CD4-positive, alpha-beta T cell treated with Interleukin-4 for 1 hour (primary cell): ENCODE measurements around the gene LFNG.
"Not testable (repeated sequence)": the region's sequence is repeated elsewhere in the genome, so short reads cannot be mapped to it uniquely, and the experiment has no call there.

ENCODE experiments used
- DNase-seq, 2 donors: peaks; one replicate each; pipeline ENCODE4 v3.0.0-alpha.2; 2020 to 2022

Gene LFNG

DNA sequence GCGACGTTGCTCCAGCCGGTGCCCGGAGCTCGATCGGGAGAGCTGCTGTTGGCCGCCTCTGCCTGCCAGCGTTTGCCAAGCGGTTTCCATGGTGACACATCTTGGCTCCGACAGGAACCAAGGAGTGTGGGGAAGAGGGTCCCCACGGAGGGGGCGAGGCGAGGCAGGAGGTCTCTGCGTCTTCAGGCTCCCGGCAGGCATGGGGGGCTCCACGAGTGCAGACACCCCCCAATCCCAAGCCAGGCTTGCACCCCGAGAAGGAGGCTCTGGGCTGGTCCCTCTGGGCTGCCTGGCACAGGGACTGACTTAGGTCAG lies 12.2 kb downstream of the LFNG start:
- DNase-seq = not testable (repeated sequence)

DNA sequence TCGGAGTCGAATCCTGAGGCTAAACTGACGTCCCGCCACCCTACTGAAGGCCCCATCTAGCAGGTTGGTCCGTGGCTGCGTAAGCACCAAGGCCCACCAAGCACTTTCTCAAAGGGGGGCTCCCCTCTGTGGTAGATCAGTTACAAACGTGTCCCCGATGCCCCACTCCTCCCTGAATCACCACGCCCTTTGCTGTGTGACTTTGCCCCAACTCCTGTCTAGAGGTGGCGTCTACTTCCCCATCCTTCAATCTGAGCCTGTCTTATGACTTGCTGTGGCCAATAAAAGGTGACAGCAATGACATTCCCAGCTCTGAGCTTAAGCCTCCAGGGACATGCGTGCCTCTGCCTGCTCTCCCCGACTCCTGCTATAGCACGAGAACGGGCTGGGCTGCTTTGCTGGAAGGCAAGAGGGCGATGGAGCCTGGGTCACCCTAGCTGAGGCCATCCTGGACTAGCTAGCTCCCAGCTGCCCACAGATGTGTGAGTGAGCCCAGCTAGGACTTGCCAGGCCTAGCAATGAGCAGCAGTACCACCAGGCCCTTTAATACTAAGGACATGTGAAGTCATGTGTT lies 12.7 kb downstream of the LFNG start:
- DNase-seq = peak in 1 of 2 donors; percentile 11

DNA sequence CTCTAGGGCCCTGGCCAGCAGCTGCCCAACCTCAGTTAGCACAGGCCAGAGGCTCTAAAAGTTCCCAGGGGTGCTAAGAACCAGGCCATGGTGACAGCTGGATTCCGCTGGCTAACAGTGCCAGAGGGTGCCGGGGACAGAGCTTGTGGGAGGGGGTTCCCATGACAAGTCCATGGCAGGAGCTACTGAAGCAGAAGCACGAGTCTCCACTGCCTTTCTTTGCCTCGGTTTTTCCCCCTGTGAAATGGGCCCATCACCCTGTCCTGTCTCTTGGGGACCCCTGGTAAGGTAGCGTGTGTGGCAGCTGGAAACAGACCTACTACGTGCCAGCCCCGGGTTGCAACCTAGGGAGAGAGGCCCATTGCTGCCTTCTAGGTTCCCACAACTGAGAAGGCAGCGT lies 13.2 kb downstream of the LFNG start:
- not testable (repeated sequence) for DNase-seq

DNA sequence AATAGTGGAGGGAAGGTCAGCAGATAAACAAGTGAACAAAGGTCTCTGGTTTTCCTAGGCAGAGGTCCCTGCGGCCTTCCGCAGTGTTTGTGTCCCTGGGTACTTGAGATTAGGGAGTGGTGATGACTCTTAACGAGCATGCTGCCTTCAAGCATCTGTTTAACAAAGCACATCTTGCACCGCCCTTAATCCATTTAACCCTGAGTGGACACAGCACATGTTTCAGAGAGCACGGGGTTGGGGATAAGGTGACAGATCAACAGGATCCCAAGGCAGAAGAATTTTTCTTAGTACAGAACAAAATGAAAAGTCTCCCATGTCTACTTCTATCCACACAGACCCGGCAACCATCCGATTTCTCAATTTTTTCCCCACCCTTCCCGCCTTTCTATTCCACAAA lies 14.0 kb downstream of the LFNG start:
- DNase-seq = not testable (repeated sequence)

DNA sequence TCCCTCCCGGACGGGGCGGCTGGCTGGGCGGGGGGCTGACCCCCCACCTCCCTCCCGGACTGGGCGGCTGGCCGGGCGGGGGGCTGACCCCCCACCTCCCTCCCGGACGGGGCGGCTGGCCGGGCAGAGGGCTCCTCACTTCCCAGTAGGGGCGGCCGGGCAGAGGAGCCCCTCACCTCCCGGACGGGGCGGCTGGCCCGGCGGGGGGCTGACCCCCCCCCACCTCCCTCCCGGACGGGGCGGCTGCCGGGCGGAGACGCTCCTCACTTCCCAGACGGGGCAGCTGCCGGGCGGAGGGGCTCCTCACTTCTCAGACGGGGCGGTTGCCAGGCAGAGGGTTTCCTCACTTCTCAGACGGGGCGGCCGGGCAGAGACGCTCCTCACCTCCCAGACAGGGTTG lies 14.6 kb downstream of the LFNG start:
- DNase-seq = not testable (repeated sequence)

DNA sequence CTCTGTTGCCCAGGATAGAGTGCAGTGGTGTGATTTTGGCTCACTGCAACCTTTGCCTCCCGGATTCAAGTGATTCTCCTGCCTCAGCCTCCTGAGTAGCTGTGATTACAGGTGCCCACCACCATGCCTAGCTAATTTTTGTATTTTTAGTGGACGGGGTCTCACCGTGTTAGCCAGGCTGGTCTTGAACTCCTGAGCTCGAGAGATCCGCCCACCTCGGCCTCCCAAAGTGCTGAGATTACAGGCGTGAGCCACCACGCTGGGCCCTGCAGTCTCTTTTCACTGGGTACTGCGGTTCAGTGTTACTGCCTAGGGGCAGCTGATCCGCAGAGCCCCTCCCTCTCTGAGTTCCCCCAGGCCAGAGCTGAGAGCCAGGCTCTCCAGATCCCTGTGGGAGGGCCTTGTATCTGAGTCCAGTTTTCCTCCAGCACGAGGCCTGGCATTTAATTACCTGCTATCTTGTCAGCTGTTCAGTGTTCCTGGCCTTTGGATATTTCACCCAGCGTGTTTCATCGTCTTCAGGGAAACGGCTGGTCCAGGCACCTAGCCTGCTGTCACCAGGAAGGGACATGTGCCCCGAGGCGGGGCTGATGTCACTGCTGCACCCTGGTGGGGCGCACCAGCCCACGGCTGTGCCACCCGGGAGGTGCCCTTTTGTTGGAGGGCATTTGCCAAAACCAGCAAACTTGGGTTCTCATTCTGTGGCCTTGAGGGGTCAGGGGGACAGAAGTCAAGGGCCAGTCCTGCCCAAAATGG lies 16.5 kb downstream of the LFNG start:
- DNase-seq = not testable (repeated sequence)

DNA sequence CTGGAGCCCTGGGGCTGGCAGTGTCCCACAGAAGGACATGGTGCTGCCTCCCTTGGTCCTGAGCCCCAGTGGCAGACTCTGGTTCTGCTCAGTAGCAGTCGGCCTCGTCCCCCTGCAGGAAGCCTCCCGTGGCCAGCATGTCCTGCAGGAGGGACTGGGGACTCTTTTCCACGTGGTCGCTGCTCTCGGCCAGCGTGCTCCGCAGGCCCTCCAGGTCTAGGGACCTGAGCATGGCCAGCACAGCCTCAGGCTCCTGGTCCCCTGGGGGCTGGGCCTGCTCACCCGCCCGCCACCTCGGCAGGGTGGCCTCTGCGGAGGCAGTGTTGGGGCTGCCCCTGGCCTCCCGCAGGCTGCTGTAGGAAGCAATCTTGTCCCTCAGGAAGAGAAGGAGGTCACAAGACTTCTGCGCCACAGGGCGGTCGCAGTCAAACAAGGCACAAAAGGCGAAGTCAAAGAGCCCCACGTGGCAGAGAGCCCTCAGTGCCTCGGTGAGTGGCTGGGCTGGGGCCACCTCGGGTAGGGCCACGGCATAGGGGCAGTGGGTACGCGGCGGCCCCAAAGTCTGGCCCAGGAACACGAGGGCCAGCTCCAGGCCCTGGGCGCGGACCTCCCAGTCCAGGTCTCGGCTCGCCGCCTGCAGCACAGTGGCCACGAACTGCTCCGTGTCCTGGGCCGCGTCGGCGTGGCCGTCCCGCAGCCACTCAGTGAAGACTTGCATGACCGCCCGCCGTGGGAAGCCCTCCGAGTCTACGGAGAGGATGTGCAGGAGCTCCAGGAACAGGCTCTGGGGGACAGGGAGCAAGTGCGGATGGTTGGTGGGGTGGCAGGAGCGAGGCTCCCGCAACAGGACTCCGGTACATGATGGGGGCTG lies 18.6 kb downstream of the LFNG start:
- DNase-seq = no peak

DNA sequence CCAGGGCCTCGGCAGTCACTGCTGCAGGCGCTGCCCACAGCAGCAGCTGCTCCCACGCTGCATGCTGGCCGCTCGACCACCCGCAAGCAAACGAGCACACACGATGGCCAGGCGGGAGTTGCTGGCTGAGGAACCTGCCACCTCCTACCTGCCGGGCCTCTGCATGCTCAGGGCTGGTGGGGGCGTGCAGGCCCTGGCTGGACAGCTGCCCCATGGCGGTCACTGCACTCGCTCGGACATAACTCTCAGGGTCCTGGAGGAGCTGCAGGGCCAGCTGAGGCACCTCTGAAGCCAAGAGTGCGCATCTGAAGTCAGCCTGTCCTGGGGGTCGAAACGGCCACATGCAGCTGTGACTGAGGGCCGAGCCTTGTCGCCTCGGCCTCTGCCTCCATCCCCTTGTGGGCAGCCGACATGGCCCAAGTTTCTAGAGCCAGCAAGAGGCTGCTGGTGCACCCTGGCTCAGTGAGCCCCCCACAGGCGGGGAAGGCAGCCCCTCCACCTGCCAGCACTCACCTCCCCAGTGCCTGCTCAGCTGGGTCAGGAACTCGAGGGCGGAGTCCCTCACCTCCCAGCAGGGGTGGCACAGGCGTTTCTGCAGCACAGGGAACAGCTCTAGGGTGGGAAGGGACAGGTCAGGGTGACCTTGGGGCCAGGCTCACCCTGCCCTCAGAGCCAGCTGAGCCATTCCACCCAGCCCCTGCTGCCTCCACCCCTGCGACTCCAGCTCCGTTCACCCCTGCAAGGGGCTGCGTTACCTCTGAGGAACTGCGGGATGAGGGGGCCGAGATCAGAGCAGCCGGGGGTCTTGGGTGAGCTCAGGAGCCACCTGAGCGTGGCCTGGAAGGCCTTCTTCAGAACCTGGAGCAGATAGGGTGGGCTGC lies 19.7 kb downstream of the LFNG start:
- no peak for DNase-seq

DNA sequence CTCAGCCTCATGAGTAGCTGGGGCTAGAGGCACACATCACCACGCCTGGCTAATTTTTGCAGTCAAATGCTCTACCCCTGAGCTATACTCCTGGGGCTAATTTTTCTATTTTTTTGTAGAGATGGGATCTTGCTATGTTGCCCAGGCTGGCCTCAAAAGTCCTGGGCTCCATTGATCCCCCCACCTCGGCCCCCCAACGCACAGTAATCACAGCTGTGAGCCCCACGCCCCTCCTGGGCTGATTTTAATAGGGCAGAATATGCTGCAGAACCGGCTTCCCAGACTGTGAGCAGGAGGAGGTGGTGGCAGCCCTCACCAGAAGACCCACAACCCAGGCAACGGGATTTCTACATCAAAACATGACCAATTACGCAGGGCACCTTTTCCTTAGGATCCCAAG lies 20.6 kb downstream of the LFNG start:
- no peak for DNase-seq

DNA sequence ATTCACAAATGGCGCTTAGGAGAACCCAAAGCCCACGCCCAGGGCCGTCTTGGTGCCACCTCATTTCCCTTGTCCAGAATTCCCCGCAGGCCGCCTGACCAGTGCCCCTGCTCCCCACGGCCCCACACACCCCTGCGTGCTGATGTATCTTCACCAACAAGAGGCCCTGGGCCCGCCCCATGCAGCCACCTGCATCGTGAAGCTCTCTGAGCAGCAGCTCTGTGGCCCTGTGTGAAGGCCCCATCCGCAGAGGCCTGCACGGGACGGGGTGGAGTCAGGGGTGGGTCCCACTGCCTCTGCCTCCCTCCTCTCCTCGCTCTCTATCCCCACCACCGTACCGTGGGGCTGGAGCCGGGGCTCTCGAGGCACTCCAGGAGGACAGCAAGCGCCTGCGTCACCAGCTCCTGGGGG lies 21.1 kb downstream of the LFNG start:
- DNase-seq = no peak

DNA sequence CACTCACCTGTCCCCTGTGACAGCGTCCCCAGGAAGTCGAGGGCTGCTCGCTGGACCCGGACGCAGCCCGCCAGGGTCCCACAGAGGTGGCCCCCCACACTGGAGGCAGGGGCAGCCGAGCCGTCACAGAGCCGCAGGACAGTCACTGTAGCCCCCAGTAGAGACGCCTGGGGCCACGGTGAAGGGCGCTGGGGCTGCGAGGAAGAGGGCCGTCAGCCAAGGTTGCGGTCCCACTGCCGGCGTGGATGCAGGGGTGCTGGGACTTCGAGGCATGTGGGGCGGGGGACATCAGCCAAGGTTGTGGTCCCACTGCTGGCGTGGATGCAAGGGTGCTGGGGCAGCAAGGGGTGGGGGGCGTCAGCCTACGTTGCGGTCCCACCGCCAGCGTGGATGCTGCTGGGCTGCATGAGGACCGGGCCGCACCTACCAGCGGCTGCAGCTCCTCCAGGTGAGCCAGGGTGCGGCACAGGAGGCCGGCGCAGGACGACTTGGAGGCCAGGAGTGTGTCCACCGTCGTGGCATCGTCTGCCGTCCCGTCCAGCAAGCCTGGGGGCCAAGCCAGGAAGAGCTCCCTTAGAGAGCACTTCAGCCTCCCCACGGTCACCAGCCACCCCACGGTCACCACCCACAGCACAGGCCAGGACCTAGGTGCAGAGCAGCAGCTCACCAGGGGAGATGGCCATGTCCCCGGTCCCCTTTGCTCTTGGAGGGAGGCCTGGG lies 21.9 kb downstream of the LFNG start:
- DNase-seq = no peak

DNA sequence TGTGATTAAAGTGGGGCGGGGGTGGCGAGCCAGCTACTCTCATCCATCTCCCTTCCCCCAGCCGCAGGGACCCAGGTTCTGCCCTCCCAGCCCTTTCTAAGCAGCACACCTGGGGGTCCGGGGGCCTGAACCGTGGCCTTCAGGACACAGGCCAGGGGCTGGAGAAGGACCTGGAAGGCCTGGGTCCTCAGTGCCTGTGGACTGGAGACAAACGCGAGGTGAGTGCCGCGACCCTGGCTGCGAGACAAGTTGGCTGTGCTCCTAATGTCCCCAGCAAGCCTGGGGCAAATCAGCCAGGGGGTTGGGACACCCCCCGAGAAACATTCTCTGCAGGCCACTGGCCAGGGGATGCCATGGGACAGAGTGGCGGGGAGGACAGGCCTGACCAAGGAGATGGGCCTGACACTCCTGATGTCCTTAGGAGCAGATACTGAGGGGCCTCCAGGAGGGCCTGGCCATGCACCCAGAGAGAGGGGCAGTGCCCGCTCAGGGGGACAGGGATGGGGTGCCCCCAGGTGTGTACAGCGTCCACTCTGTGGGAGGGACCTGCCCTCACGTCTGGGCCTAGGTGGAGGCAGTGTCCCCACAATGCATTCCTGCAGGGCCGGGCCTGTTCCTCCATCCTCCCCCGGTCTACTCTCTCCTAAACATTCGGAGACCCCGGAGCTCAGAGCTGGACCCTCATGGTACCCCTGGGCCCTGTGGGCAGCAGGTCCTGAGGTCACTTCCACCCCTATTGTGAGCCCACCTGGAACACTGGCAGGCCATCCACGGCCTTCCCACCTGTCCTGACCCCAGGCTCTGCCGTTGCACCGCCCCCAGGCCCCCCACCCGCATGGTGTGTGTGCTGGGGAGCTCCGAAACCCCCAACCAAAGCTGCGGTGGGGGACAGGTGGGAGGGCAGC lies 22.7 kb downstream of the LFNG start:
- DNase-seq = no peak

DNA sequence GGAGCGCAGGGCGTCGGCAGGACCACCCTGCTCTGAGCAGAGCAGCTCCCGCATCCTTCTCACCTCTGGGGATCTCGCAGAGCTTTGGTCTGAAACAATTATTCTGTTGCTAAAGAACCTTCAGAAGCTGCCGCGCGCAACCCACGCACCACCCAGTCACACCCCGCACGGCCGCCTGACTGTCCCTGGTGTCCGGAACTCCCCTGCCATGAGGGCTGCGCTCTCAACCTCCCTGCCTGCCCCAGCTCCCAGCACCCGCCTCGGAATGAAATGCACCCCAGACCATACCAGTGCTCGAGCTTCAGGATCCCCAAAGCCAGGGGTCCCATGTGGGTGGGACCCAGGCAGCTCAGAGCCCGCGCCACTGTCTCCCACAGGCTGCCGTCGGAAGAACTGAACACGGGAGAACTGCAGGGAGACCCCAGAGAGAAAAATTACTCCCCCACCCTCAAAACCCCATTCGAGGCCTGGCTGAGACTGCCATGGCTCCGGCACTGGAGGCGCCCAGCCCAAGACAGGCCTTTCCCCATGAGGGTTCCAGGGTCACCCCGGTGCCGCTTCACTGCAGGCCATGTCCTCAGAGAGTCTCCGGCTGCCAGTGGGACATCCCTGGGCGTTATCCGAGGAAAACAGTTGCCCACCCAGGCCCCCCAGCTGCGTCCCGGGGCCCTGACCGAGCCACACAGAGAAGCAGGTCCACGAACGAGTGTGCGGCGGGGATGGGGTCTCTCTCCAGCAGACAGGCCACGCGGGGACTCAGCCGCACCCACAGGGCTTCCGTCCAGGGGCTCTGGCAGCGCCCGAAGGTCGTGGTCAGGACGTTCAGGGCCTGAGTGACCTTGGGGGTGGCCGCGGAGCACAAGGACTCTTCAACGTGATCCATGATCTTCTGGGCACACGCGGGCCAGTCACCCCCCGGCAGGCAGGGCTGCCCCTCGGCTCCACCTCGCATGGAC lies 23.6 kb downstream of the LFNG start:
- DNase-seq = no peak

DNA sequence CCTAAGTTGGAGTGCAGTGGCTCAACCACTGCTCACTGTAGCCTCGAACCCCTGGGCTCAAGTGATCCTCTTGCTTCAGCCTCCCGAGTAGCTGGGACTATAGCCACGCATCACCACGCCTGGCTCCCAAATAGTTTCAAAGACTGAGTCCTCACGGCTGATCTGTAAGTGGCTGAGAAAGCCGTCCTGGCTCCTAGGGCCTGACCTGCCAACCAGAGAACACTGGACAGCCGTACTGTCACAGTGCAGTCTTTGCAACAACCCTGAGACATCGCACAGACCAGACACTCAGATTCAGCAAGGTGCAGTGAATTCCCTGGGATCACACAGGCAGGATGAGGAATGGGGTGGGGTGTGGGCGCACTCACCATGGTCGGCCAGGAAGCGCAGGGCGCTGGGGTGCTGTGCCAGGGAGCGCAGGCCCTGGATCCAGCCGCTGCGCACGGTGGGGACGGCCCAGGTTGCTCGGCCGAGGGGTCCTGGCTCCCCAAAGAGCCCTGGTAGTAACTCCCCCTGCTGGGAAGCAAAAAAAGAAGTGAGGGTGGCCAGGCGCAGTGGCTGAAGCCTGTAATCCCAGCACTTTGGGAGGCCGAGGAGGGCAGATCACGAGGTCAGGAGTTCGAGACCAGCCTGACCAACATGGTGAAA lies 25.1 kb downstream of the LFNG start:
- DNase-seq = no peak

DNA sequence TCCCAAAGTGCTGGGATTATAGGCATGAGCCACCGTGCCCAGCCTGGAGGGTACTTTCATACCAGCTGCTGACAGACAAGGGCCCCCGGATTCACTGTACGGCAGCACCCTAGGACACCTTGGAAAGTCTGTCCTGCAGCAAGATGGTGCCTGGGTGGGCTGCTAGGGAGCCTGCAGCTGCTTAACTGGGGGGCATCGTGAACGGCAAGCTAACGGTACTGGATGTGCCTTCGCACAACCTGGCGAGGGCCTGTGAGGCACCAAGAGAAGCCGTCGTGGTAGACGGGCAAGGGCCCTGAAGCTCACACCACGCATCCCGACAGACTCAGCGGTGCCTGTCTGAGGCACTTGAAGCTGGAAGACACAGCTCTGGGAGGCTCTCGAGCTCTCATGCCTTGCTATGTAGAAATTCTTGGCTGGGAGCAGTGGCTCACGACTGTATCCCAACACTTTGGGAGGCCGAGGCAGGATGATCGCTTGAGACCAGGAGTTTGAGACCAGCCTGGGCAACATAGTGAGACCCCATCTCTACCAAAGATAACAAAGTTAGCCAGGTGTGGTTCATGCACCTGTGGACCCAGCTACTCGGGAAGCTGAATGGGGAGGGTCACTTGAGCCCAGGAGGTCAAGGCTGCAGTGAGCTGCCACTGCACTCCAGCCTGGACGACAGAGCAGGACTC lies 26.3 kb downstream of the LFNG start:
- no peak for DNase-seq

DNA sequence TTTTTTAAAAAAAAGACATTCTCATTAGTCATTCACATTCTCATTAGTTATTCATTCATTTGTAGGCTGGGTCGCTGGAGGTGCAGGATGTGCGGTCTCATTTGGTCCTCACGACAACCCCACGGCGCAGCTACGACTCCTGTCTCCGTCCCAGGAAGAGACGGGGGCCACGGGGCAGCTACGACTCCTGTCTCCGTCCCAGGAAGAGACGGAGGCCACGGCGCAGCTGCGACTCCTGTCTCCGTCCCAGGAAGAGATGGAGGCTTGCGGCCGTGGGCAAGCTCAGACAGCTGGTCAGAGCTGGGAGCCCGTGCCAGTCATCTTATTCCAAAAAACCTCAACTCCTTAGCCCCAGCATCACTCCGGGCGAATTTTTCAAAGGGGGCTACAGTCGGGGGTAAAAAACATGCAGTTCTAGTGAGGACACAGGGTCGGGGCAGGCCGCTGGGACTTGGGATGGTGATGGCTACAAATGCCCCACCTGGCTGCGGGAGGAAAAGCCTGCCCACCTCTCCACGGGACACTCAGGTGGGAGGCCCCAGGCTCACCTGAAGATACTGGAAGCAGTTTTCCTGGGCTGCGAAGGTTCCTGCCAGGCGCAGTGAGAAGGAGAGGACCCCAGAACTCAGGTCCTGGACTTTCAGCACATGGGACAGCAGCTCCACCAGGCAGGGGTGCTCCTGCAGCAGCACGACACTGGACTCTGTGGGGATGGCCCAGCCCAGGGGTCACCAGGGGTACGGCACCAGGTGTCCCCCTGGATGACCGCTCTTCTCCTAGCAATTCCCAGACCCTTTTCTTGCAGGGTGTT lies 27.4 kb downstream of the LFNG start:
- DNase-seq = no peak

DNA sequence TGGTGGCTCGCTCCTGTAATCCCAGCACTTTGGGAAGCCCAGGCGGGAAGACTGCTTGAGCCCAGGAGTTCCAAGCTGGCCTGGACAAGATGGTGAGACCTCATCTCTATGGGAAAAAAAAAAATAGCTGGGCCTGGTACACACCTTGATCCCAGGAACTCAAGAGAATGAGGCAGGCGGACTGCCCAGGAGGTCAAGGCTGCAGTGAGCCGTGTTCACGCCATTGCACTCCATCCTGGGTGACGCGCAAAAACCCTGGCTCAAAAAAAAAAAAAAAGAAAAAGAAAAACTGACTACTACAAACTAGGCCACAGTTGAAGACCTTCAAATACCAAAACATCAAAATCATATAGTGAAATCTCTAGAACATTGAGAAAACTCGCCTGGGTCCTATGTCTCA lies 31.8 kb downstream of the LFNG start:
- no peak for DNase-seq

DNA sequence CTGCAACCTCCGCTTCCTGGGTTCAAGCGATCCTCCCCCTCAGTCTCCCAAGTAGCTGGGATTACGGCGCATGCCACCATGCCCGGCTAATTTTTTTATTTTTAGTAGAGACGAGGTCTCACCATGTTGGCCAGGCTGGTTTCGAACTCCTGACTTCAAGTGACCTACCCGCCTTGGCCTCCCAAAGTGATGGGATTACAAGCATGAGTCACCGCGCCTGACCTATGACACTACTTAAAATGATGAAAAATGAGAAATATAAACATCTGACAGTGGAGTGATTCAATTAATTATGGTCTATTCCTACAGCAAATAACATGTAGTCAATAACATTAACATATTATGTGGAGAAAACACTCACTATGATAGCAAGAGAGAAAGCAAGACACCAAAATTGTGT lies 33.5 kb downstream of the LFNG start:
- DNase-seq = no peak
